ENCODE measurements around the gene STK39. TPM values are rescaled to one million over a fixed set of nuclear protein-coding genes. Genes with fewer than 3 reads are reported as not detected.

Gene STK39
- total RNA-seq, 3 donors from 2014 or later, result 16.4 to 22.9 (median 19.2) TPM

DNA sequence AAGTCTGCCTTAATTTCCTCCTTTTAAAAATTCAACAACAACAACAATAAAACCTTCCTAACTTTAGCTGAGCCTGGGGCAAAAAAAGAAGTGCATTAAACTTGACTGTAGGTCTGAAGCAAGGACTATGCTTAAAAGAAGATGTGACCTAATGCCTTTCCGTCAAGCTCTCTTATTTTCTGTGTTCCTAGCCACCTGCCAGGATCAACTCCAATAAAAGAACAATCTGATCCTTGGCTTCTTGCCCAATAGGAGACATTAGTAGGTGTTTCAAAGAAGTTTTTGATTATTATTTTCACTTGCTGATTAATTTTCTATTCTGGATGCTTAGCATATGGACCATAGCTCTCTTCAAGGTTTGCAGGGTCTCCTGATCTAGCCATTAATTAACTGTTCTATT is 237.5 kb downstream of the STK39 start:
- Histone ChIP-seq H3K9me3 (no peaks in the 10 kb centered on the region), H3K27me3 (no peaks in the 10 kb centered on the region), H3K36me3 (no peaks in the 10 kb centered on the region), H3K4me1 (no peaks in the 10 kb centered on the region), H3K27ac (no peak overlapping the region), H3K4me3 (no peak overlapping the region)
- TF ChIP-seq POLR2A (IDR thresholded peaks at IDR 0.05), result no peak
- no peak for TF ChIP-seq CTCF (IDR thresholded peaks at IDR 0.05)
- TF ChIP-seq POLR2AphosphoS5 (IDR thresholded peaks at IDR 0.05), result no peak
- no peak for DNase-seq (ENCODE audit: low spot score in 2 of 2)
- intact Hi-C loops (cut with DNase I; ENCODE audit: low total_unique reads), result no loop called here

- Histone ChIP-seq H3K9me3 (no peaks in the 10 kb centered on the region), H3K4me1 (no peaks in the 10 kb centered on the region), H3K27ac (no peak overlapping the region), H3K36me3 (no peaks in the 10 kb centered on the region), H3K4me3 (no peak overlapping the region), H3K27me3 (no peaks in the 10 kb centered on the region)
- no peak for TF ChIP-seq CTCF (IDR thresholded peaks at IDR 0.05)
- no peak for TF ChIP-seq POLR2A (IDR thresholded peaks at IDR 0.05)
- TF ChIP-seq POLR2AphosphoS5 (IDR thresholded peaks at IDR 0.05), result no peak
- no peak for DNase-seq (ENCODE audit: low spot score in 2 of 2)
- intact Hi-C loops (cut with DNase I; ENCODE audit: low total_unique reads), result no loop called here
Observed at GRCh38 chr2:168008646-168009195, 238.7 kb downstream of the STK39 start.

DNA sequence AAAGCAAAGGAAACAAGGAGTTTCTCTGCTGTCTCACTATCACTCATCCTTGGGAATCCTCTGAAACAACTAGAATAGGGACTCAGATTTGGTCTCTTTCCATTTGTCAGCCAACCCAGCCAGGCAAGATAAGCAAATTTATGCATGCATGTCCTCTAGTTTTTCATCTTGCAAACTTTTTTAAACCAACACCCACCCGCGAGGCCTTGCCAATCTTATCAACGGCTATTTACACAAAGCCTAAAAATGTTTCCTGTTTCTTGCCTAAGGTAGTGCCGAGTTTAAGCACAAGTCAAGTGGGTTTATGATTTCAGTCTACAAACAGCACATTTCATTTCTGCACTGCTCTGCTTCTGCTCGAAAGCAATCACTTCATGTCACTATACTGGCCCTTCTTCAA is 240.9 kb downstream of the STK39 start:
- DNase-seq (ENCODE audit: low spot score in 2 of 2), result no peak
- no peaks in the 10 kb centered on the region for H3K36me3 ChIP-seq
- TF ChIP-seq CTCF (IDR thresholded peaks at IDR 0.05) (no peak), POLR2AphosphoS5 (IDR thresholded peaks at IDR 0.05) (no peak), POLR2A (IDR thresholded peaks at IDR 0.05) (no peak)
- no peaks in the 10 kb centered on the region for H3K9me3 ChIP-seq
- H3K27me3 ChIP-seq, result no peaks in the 10 kb centered on the region
- no peak overlapping the region for H3K27ac ChIP-seq
- intact Hi-C loops (cut with DNase I; ENCODE audit: low total_unique reads), result no loop called here
- H3K4me1 ChIP-seq, result no peaks in the 10 kb centered on the region
- no peak overlapping the region for H3K4me3 ChIP-seq

GRCh38 chr2:168005586-168005985 is 241.8 kb downstream of the STK39 start:
- intact Hi-C loops (cut with DNase I; ENCODE audit: low total_unique reads), result no loop called here

GRCh38 chr2:168003876-168004275 is 243.5 kb downstream of the STK39 start:
- TF ChIP-seq POLR2AphosphoS5 (IDR thresholded peaks at IDR 0.05) (no peak), POLR2A (IDR thresholded peaks at IDR 0.05) (no peak), CTCF (IDR thresholded peaks at IDR 0.05) (no peak)
- H3K9me3 ChIP-seq, result no peaks in the 10 kb centered on the region
- no peak for DNase-seq (ENCODE audit: low spot score in 2 of 2)
- H3K4me1 ChIP-seq, result no peaks in the 10 kb centered on the region
- no peak overlapping the region for H3K4me3 ChIP-seq
- intact Hi-C loops (cut with DNase I; ENCODE audit: low total_unique reads), result no loop called here
- no peak overlapping the region for H3K27ac ChIP-seq
- no peaks in the 10 kb centered on the region for H3K36me3 ChIP-seq
- no peaks in the 10 kb centered on the region for H3K27me3 ChIP-seq

More at GRCh38 chr2:168005586-168005985, 241.8 kb downstream of the STK39 start:
- no peak for DNase-seq (ENCODE audit: low spot score in 2 of 2)
- H3K27me3 ChIP-seq, result no peaks in the 10 kb centered on the region
- H3K27ac ChIP-seq, result no peak overlapping the region
- no peaks in the 10 kb centered on the region for H3K9me3 ChIP-seq
- no peaks in the 10 kb centered on the region for H3K36me3 ChIP-seq
- H3K4me3 ChIP-seq, result no peak overlapping the region
- H3K4me1 ChIP-seq, result no peaks in the 10 kb centered on the region
- TF ChIP-seq POLR2AphosphoS5 (IDR thresholded peaks at IDR 0.05), result no peak
- no peak for TF ChIP-seq CTCF (IDR thresholded peaks at IDR 0.05)
- TF ChIP-seq POLR2A (IDR thresholded peaks at IDR 0.05), result no peak
